GF-D8 (cell line): ENCODE results near the gene ZBTB40.
A peak's percentile ranks its signal among the peaks of the same experiment; 100 is the strongest.

Source experiments
- DNase-seq: peaks from one replicate; lab custom pipeline; 2025; lab: John Stamatoyannopoulos, UW

Gene ZBTB40

GRCh38 chr1:22471610-22472009 is 20.0 kb downstream of the ZBTB40 start:
- DNase-seq, result no peak

- no peak for DNase-seq
These were observed 20.9 kb downstream of the ZBTB40 start for GRCh38 chr1:22472596-22472995.

DNA sequence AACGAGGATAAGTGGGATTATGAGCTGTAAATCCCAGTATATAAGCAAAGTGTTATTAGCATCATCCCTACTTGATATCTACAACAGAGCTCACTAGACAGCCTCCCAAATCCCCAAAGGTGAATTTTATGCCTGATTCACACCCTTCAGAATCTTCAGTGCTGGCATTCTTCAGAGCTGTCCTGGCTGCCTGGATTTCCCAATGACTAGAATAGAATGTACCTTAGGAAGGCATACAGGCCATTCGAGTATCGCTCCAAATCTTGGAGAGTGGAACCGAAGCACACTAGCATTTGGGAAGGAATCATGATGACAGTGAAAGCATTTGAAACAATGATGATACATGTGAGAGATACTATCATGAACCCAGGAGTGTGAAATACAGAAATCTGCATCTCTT is 22.3 kb downstream of the ZBTB40 start:
- DNase-seq, result no peak

GRCh38 chr1:22476566-22476965 is 24.9 kb downstream of the ZBTB40 start:
- DNase-seq, result no peak

GRCh38 chr1:22483121-22483520 is 31.5 kb downstream of the ZBTB40 start:
- no peak for DNase-seq

DNA sequence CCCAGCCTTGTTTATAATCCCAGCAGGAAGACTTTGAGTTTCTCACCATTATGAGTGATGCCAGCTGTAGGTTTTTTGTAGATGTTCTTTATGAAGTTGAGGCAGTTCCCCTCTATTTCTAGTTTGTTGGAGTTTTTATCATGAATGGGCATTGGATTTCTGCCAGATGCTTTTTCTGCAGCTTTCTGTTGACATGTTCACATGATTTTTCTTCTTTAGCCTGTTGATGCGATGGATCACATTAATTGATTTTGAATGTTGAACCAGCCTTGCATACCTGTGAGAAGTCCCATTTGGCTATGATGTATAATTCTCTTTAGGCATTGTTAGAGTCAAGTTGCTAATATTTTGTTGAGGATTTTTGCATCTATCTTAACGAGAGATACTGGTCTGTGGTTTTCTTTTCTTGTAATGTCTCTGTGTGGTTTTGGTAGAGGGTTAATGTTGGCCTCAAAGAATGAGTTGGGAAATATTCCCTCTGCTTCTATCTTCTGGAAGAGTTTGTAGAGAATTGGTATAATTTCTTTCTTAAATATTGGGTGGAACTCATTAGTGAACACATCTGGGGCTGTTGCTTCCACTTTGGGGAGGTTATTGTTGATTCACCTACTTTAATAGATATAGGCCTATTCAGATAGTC is 33.2 kb downstream of the ZBTB40 start:
- DNase-seq, result peak; percentile 67

GRCh38 chr1:22485431-22485830 is 33.8 kb downstream of the ZBTB40 start:
- DNase-seq, result no peak

DNA sequence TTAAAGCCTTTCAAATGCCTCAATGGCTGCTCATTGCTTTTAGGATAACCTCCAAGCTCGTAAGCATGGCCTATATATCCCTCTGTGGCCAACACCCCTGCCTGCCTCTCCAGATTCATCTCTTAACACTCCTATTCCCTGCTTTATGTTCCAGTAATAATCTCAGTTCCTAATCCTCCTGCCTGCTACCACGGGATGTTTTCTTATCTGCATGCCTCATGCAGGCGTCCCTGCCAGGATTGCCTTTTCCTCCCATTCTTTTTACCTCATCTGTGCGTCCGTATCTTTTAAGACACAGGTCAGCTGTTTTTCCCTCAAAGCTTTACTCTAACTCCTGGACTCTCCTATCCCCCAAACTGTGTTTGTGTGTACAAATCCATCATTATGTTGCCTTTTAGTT is 36.1 kb downstream of the ZBTB40 start:
- DNase-seq, result no peak

DNA sequence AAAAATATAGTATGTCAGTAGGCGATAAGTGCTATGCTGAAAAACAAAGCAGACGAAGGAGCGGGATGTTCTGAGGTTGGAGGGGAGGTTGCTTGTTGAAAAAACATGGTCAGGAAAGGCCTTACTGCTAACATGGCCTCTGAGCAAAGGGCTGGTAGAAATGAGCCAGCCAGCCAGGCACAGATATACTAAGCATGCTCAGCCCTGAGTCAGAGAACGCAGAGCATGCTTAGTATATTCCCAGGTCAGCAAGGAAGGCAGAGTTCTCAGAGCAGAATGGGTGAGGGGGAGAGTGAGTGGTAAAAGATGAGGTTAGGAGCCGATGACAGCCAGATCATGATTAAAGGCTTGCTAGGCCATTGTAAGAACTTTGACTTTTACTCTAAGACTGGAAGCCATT is 36.7 kb downstream of the ZBTB40 start:
- no peak for DNase-seq

- no peak for DNase-seq
These were observed 37.6 kb downstream of the ZBTB40 start for GRCh38 chr1:22489278-22489677.

GRCh38 chr1:22489823-22490222 is 38.2 kb downstream of the ZBTB40 start:
- DNase-seq, result peak; percentile 12

- DNase-seq, result no peak
These were observed 38.7 kb downstream of the ZBTB40 start for GRCh38 chr1:22490309-22490708.

- DNase-seq, result no peak
These were observed 40.5 kb downstream of the ZBTB40 start for GRCh38 chr1:22491995-22492715.

GRCh38 chr1:22494144-22494543 is 42.5 kb downstream of the ZBTB40 start:
- peak; percentile 25 for DNase-seq

GRCh38 chr1:22494943-22495579 is 43.4 kb downstream of the ZBTB40 start:
- DNase-seq, result no peak

DNA sequence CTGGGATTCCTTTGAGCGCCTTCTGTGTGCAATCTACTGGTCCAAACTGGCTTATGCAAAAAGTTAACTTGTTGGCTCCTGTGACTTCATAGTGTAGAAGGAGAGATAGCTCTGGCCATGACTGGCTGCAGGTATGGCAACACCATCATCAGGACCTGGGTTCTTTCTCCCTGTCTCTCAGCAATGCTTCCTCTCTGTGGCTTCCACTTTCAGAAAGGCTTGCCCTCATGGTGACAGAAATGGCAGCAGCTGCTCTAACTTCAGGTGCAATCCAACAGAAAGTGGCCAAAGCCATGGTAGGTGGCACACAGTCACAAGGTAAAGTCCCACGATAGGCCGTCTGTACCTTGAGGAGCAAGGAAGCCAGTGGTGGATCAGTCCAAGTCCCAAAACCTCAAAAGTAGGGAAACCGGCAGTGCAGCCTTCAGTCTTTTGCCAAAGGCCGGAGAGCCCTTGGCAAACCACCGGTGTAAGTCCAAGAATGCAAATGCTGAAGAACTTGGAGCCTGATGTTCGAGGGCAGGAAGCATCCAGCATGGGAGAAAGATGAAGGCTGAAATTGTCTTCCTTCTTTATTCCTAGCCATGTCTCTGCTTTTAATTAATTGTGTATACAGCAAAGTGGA is 45.0 kb downstream of the ZBTB40 start:
- DNase-seq, result no peak

DNA sequence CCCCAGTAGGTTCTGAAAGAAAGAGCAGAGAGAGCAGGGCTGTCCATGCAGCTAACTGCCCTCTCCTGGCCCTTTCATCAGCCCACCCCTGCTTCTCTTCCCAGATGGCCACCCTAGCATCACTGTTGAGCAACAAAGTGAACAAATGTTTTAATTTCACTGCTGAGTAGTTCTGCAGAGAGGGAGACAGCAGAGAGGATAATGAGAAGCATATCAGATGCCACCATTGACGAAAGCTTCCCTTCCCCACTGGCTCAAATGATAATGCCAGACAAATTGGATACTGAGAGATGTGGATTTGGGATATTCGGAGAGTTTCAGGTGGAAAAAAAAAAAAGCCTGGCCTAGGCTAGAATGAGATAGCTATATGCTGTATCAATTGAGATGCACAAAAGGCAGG is 46.8 kb downstream of the ZBTB40 start:
- DNase-seq, result no peak

DNA sequence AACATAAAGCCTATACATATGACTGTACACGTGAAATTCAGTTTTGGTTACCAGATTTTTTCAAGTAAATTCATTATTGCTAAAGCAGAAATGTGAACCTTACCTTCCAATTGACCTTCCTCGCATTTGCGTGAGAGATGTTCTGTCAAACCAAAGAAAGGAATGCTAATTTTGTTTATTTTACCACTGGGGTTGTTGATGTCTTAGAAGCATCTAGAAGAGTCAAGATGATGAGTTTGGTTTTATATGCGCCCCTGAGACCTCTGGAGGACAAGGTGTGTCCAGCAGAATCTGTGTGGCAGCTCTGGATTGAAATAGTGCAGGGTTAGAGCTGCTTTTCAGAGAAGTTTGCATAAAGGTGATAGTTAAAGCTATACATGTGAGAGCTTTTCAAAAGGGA is 48.4 kb downstream of the ZBTB40 start:
- no peak for DNase-seq

DNA sequence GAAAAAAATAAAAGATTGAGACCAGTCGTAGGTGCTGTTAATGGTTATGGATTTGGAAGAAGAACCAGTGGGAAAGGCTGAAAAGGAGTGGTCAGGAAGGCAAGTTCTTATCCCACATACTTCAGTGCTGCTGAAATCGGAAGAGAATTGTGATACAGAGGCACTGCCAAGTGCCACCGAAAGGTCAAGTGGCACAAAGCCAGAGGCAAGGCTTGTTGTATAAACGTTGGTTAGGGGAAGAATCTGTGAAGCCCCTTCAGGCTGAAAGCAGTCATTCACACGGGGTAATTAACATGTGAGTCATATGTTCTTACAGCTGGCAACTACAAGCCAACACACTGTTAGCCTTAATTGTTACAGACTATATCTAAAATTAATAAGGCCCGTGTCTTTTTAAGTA is 48.8 kb downstream of the ZBTB40 start:
- no peak for DNase-seq

DNA sequence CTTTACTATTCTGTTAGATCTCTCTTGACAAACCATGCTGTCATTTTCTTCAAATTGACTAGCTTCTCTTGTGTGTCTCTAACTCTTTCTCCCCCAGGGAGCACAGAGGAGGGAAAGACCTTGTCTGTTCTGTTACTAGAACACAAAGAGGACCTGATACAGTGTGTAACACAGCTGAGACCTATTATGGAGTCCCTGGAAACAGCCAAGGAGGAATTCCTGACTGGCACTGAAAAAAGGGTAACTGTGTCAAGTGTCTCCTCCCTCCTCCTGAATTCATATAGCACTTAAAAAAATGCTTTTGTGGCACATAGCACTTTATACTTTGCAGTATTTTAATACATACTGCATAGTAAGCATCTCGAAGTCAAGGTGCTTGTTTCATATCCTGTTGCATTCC is 50.6 kb downstream of the ZBTB40 start:
- DNase-seq, result no peak

DNA sequence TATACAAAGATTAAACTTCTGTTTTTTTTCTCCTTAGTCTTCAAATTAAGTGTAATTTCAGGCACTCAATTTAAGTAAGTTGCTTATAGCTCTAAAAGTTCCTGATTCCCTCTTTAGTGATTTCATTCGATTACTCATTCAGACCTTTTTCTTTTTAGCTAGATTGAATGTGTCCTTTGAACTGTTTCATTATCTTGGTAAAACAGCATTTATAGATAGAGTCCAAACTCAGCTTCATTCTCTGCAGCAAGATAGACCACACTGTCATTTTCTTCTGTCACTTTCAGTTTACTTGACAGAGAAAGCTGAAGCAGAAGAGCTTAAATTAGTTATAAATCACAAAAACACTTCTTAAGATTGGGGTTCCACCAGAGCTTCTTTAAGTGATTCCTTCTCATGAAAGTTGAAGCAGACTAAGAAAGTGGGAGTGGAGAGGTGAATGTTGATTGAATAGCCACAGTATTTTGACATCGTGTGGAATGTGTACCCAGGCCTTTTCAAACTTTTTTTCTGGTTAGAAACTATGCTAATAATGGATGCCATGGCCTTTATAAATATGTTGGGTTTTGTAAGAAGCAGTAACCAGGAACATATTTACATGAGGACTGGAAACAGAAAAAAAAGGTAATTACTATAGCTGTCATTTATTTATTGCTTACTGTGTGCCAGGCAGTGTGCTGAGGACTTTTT is 52.2 kb downstream of the ZBTB40 start:
- DNase-seq, result no peak

- no peak for DNase-seq
These were observed 54.6 kb downstream of the ZBTB40 start for GRCh38 chr1:22506130-22506692.
